Type B pancreatic cell (in vitro differentiated cells): ENCODE data around the gene MGAT4A. TPM values are rescaled to one million over a fixed set of nuclear protein-coding genes. Genes with fewer than 3 reads are reported as not detected.

Experiments
- DNase-seq: peaks from one replicate; pipeline ENCODE4 v3.0.0; 2021; ENCODE audit warnings: mixed read lengths; ENCODE audit not compliant: unreplicated experiment; ENCODE audit errors: extremely low spot score
- H3K27ac Mint-ChIP-seq: 2 replicates; pipeline ENCODE4 v1.8.0; 2021; ENCODE audit warnings: mild to moderate bottlenecking, mixed read lengths
- H3K27me3 Mint-ChIP-seq: 2 replicates; pipeline ENCODE4 v1.8.0; 2021; ENCODE audit warnings: mixed read lengths
- H3K36me3 Mint-ChIP-seq: 2 replicates; pipeline ENCODE4 v1.8.0; 2021; ENCODE audit warnings: mixed read lengths
- H3K4me1 Mint-ChIP-seq: one replicate; pipeline ENCODE4 v1.8.0; 2021; ENCODE audit warnings: mixed read lengths; ENCODE audit not compliant: unreplicated experiment
- H3K4me3 Mint-ChIP-seq: 2 replicates; pipeline ENCODE4 v1.8.0; 2021; ENCODE audit warnings: mild to moderate bottlenecking, mixed read lengths
- H3K9me3 Mint-ChIP-seq: 2 replicates; pipeline ENCODE4 v1.8.0; 2021; ENCODE audit warnings: mixed read lengths
- CTCF ChIP-seq: fragments of 200-600 bp; sonication (generic); conservative IDR thresholded peaks from 2 replicates; pipeline ENCODE4 v1.5.0; 2021; ENCODE audit warnings: antibody characterized with exemption, mild to moderate bottlenecking
- total RNA-seq: library from RNA; stranded (reverse); gene quantifications from 2 replicates; pipeline ENCODE4 v1.2.1, GENCODE V29; 2021; ENCODE audit warnings: low replicate concordance

Gene MGAT4A
- total RNA-seq, 1 donor from 2014 or later: 32.5 TPM

- H3K27ac Mint-ChIP-seq: no peak overlapping the region
- TF ChIP-seq CTCF: no peak
- H3K9me3 Mint-ChIP-seq: no peaks in the 10 kb centered on the region
- H3K36me3 Mint-ChIP-seq: no peaks in the 10 kb centered on the region
- no peak overlapping the region for H3K4me3 Mint-ChIP-seq
- H3K4me1 Mint-ChIP-seq: peaks cover 7% of the 10 kb centered on the region
- no peak for DNase-seq
- H3K27me3 Mint-ChIP-seq: no peaks in the 10 kb centered on the region
Observed at GRCh38 chr2:98692090-98693054, 38.6 kb downstream of the MGAT4A start.

- H3K4me1 Mint-ChIP-seq: peaks cover 7% of the 10 kb centered on the region
- no peaks in the 10 kb centered on the region for H3K9me3 Mint-ChIP-seq
- no peaks in the 10 kb centered on the region for H3K36me3 Mint-ChIP-seq
- no peaks in the 10 kb centered on the region for H3K27me3 Mint-ChIP-seq
- H3K4me3 Mint-ChIP-seq: no peak overlapping the region
- TF ChIP-seq CTCF: no peak
- H3K27ac Mint-ChIP-seq: no peak overlapping the region
- no peak for DNase-seq
Observed at GRCh38 chr2:98691303-98691702, 39.6 kb downstream of the MGAT4A start.

DNA sequence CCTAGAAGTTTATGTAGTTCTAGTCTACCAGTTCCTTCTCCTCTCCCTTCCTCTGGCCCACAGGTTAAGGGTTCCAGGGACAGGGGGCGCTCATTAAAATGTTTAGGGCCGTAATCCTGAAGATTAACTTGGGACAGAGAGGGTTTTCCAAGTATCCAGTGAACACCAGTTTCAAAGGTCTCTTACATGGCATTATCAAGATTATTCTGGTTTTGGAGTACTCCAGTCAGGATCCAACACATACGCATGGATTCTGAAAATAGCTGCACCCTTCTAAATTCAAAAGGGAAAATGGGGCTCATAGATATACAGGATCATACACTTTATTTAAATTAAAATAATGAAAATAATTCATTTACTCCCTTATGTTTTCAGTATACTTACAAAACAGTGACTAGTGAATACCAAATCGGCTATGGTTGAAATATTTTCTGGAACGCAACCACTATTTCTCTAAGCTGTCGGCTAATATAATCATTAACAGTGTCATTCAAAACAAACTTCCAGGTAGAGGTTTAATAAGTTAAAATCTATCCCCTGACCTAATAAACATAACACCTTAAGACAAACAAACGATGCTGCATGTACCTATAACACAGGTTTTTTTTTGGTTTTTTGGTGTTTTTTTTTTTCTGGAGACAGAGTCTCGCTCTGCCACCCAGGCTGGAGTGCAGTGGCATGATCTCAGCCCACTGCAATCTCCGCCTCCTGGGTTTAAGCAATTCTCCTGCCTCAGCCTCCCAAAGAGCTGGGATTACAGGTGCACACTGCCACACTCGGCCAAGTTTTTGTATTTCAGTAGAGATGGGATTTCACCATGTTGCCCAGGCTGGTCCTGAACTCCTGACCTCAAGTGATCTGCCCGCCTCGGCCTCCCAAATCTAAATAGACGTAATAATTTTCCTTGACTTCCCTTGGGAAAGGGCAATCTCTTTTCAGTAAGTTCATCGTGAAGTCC is 44.7 kb downstream of the MGAT4A start:
- Mint-ChIP-seq H3K27me3 (no peaks in the 10 kb centered on the region), H3K36me3 (no peaks in the 10 kb centered on the region), H3K27ac (no peak overlapping the region), H3K9me3 (no peaks in the 10 kb centered on the region), H3K4me3 (no peak overlapping the region), H3K4me1 (peaks cover 7% of the 10 kb centered on the region)
- no peak for TF ChIP-seq CTCF
- DNase-seq: no peak

- no peak for TF ChIP-seq CTCF
- no peaks in the 10 kb centered on the region for H3K9me3 Mint-ChIP-seq
- H3K27me3 Mint-ChIP-seq: no peaks in the 10 kb centered on the region
- no peak overlapping the region for H3K4me3 Mint-ChIP-seq
- peaks cover 7% of the 10 kb centered on the region for H3K4me1 Mint-ChIP-seq
- no peak for DNase-seq
- H3K36me3 Mint-ChIP-seq: no peaks in the 10 kb centered on the region
- no peak overlapping the region for H3K27ac Mint-ChIP-seq
Observed at GRCh38 chr2:98683728-98684127, 47.2 kb downstream of the MGAT4A start.

DNA sequence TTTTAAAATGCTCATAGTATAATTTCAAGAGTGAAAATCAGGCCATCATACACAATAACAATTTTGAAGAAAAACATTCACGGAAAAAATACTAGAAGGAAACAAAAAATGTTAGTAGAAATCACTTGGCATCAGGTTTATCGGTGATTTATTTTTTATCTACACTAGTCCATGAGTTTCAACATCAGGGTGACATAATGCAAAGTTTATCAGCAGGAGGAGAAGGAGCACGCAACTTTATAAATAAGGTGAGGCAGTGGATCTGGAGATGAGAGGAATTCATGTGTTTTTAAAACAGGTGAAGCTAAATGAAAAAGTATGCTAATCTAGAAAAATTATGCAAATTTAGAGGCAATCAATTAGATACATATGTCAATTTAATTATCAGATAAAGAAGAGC is 54.2 kb downstream of the MGAT4A start:
- Mint-ChIP-seq H3K36me3 (peaks cover 11% of the 10 kb centered on the region), H3K27ac (no peak overlapping the region), H3K27me3 (no peaks in the 10 kb centered on the region), H3K4me1 (no peaks in the 10 kb centered on the region), H3K9me3 (no peaks in the 10 kb centered on the region), H3K4me3 (no peak overlapping the region)
- TF ChIP-seq CTCF: no peak
- no peak for DNase-seq
